K562 (cell line): Measurements from ENCODE around the gene PRDM1. TPM values are rescaled to one million over a fixed set of nuclear protein-coding genes. Genes with fewer than 3 reads are reported as not detected.

Experiments
- CHCHD3 ChIP-seq: fragments of 250-450 bp; sonication (Bioruptor Pico); IDR thresholded peaks from 2 replicates; pipeline ENCODE4 v2.1.2; 2022; ENCODE audit warnings: mild to moderate bottlenecking
- CREB1 ChIP-seq, 2 experiments: sonication (generic) in 1 of 2; formaldehyde crosslinking in 1 of 2; IDR thresholded peaks; 2 replicates each; pipeline versions ENCODE4 v1.6.1 to v1.8.0; 2012 to 2022; ENCODE audit warnings: inconsistent platforms in 1 of 2, mild to moderate bottlenecking in 1 of 2, missing genetic modification reagents in 1 of 2, moderate library complexity in 1 of 2
- ELF1 ChIP-seq: fragments of 200-800 bp; sonication (Bioruptor generic); IDR thresholded peaks from 2 replicates; pipeline ENCODE4 v1.6.1; 2016; ENCODE audit warnings: missing genetic modification characterization, missing compliant biosample characterization
- HDAC3 ChIP-seq: fragments of 450-650 bp; IDR thresholded peaks from 2 replicates; pipeline ENCODE4 v1.6.1; 2018; ENCODE audit warnings: borderline replicate concordance, mild to moderate bottlenecking, moderate library complexity; ENCODE audit not compliant: partially characterized antibody
- KLF1 ChIP-seq: fragments of 450-650 bp; IDR thresholded peaks from 2 replicates; pipeline ENCODE4 v1.6.1; 2016; ENCODE audit warnings: missing genetic modification characterization, missing compliant biosample characterization
- MCM3 ChIP-seq: fragments of 450-650 bp; IDR thresholded peaks from 2 replicates; pipeline ENCODE4 v1.6.1; 2016
- MTA1 ChIP-seq: fragments of 450-650 bp; IDR thresholded peaks from 2 replicates; pipeline ENCODE4 v1.6.1; 2017; ENCODE audit warnings: borderline replicate concordance
- PHF8 ChIP-seq: fragments of 200-600 bp; sonication (generic); IDR thresholded peaks from 2 replicates; pipeline ENCODE4 v1.6.1; 2012; ENCODE audit warnings: mixed run types, mild to moderate bottlenecking, inconsistent platforms, low read length, moderate library complexity, borderline replicate concordance
- POLR3G ChIP-seq: IDR thresholded peaks from 2 replicates; pipeline ENCODE4 v1.6.1; 2011; ENCODE audit not compliant: insufficient read length, insufficient replicate concordance; ENCODE audit errors: extremely low read depth
- RBM39 ChIP-seq: fragments of 200-400 bp; formaldehyde crosslinking; optimal IDR thresholded peaks from 2 replicates; pipeline ENCODE3; 2018; ENCODE audit warnings: low read depth, low read length
- RFX7 ChIP-seq: fragments of 250-450 bp; sonication (Bioruptor Pico); IDR thresholded peaks from 2 replicates; pipeline ENCODE4 v1.5.1; 2021; ENCODE audit warnings: mild to moderate bottlenecking
- SIN3B ChIP-seq: fragments of 450-650 bp; IDR thresholded peaks from 2 replicates; pipeline ENCODE4 v1.6.1; 2017; ENCODE audit warnings: low read depth, mild to moderate bottlenecking, moderate library complexity
- TAF9B ChIP-seq: fragments of 450-650 bp; IDR thresholded peaks from 2 replicates; pipeline ENCODE4 v1.6.1; 2018; ENCODE audit warnings: mild to moderate bottlenecking; ENCODE audit not compliant: partially characterized antibody
- TBL1XR1 ChIP-seq, 2 experiments: IDR thresholded peaks; 2 replicates each; pipeline ENCODE4 v1.6.1; 2012; ENCODE audit warnings: improper control_type of control experiment in 2 of 2, low read length in 2 of 2, mild to moderate bottlenecking in 1 of 2
- TEAD4 ChIP-seq, 2 experiments: sonication (generic) in 1 of 2; formaldehyde crosslinking in 1 of 2; IDR thresholded peaks; 2 replicates each; pipeline versions ENCODE4 v1.6.1 to v1.8.0; 2012 to 2022; ENCODE audit warnings: borderline replicate concordance in 1 of 2, inconsistent platforms in 1 of 2, low read length in 1 of 2, mild to moderate bottlenecking in 1 of 2, missing genetic modification reagents in 1 of 2
- THRAP3 ChIP-seq: fragments of 450-650 bp; IDR thresholded peaks from 2 replicates; pipeline ENCODE4 v1.6.1; 2016; ENCODE audit warnings: mild to moderate bottlenecking, inconsistent platforms, borderline replicate concordance
- ZNF146 ChIP-seq: IDR thresholded peaks from one replicate; pipeline ENCODE4 v1.6.1; 2018; ENCODE audit warnings: missing compliant biosample characterization; ENCODE audit not compliant: unreplicated experiment
- ZNF197 ChIP-seq: fragments of 200-800 bp; sonication (Bioruptor generic); IDR thresholded peaks from 2 replicates; pipeline ENCODE4 v1.6.1; 2016; ENCODE audit warnings: low read depth, missing genetic modification characterization, missing compliant biosample characterization
- ZNF347 ChIP-seq: fragments of 450-650 bp; formaldehyde crosslinking; IDR thresholded peaks from 2 replicates; pipeline ENCODE4 v1.4.0; 2020; ENCODE audit warnings: low read depth, mild to moderate bottlenecking, moderate library complexity
- ZNF507 ChIP-seq: conservative IDR thresholded peaks from 2 replicates; pipeline ENCODE4 v1.6.1; 2017; ENCODE audit warnings: missing genetic modification characterization, missing compliant biosample characterization
- ZNF511 ChIP-seq: sonication (generic); formaldehyde crosslinking; IDR thresholded peaks from 2 replicates; pipeline ENCODE4 v1.8.0; 2022; ENCODE audit warnings: mild to moderate bottlenecking, missing genetic modification reagents
- polyA plus RNA-seq, 8 experiments: library from polyadenylated mRNA; depleted of rRNA in 4 of 8; stranded (reverse) in 5 of 8; unstranded in 3 of 8; fragments of >200 nt; fragmentation: Nextera tagmentation in 2 of 8; fragmentation: Illumina TruSeq in 1 of 8; extraction: Ambion mirVana in 2 of 8; extraction: Trizol in 1 of 8; gene quantifications; 2 replicates each; pipeline versions ENCODE4 v1.2.1 to v1.2.3, GENCODE V29; 2011 to 2014; ENCODE audit warnings: inconsistent platforms in 1 of 8, missing spikeins in 1 of 8
- total RNA-seq, 7 experiments: library from RNA; depleted of rRNA in 6 of 7; stranded (reverse); fragments of >200 nt in 6 of 7; fragmentation: Illumina TruSeq in 2 of 7; extraction: Trizol in 2 of 7; gene quantifications; 2 replicates each; pipeline versions ENCODE4 v1.2.1 to v1.2.3, GENCODE V29; 2011 to 2021; ENCODE audit warnings: low replicate concordance in 1 of 7
- TF ChIP-seq, protein P1 (sequence below): fragments of 250-450 bp; sonication (Bioruptor Pico); IDR thresholded peaks from 2 replicates; pipeline ENCODE4 v1.5.0; 2021
- TF ChIP-seq, protein P2 (sequence below): sonication (generic); formaldehyde crosslinking; IDR thresholded peaks from 2 replicates; pipeline ENCODE4 v1.8.0; 2022; ENCODE audit warnings: missing genetic modification reagents, mild to moderate bottlenecking, moderate library complexity, borderline replicate concordance
- TF ChIP-seq, protein P3 (sequence below): fragments of 250-450 bp; sonication (Bioruptor Pico); IDR thresholded peaks from 2 replicates; pipeline ENCODE4 v1.4.0; 2020; ENCODE audit warnings: mild to moderate bottlenecking, moderate library complexity

PRDM1 gene
- total and polyA plus RNA-seq, 9 of the 15 experiments (the other 6 are each of a cell fraction or from before 2014, with no cell fraction given): 0.09 to 0.89 (median 0.27) TPM

DNA sequence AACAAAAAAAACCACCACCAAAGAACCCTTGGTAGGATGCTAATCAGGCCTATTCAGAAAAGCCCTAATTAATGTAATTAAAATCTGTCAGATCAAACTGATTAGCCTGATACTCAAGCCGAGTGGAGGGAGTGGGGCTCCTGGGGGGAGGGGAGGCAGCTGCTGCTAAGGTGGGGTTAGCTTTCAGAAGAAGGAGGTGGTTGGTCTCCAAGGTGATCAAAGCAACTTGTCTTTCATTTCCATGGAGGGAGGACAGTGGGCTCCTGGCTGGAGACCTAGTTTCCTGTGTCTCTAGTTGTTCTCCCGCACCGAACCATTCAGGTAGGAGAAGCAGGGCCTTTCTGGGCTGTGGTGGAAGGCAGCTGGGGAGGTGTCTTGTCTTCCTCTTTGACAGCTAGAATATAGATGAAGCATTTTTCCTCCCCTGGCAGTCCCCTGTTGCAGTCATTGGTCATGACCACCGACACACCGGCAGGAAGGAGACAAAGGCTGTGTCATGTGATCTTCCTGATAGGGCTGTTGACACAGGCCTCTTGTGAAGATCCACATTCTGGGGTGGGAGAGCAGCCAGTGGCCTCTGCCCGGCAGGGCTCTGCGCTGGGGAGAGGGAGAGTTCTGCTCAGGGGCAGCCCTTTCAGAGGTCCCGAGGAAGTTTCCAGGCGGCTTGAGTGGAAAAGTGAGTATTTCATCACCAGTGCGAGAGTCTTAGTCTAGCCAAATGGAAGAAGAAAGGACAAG lies 39.9 kb upstream of the PRDM1 start (continued):
- no peak for TF ChIP-seq ZNF347 (CRISPR knock-in tag)
- TF ChIP-seq, protein P1, sequence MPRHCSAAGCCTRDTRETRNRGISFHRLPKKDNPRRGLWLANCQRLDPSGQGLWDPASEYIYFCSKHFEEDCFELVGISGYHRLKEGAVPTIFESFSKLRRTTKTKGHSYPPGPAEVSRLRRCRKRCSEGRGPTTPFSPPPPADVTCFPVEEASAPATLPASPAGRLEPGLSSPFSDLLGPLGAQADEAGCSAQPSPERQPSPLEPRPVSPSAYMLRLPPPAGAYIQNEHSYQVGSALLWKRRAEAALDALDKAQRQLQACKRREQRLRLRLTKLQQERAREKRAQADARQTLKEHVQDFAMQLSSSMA (CRISPR knock-in tag): no peak
- TF ChIP-seq ZNF507 (tag): no peak
- TF ChIP-seq TEAD4 (IDR thresholded peaks at IDR 0.05; ENCODE audit: low read length): no peak
- TF ChIP-seq TEAD4 (CRISPR knock-in tag; IDR thresholded peaks at IDR 0.05; ENCODE audit: borderline replicate concordance): no peak
- TF ChIP-seq, protein P2, sequence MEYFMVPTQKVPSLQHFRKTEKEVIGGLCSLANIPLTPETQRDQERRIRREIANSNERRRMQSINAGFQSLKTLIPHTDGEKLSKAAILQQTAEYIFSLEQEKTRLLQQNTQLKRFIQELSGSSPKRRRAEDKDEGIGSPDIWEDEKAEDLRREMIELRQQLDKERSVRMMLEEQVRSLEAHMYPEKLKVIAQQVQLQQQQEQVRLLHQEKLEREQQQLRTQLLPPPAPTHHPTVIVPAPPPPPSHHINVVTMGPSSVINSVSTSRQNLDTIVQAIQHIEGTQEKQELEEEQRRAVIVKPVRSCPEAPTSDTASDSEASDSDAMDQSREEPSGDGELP: 0 out of 2 replicates have a peak, but pooled peaks have one; percentile 25
- TF ChIP-seq TBL1XR1 (IDR thresholded peaks at IDR 0.05; ENCODE audit: low read length in 2 of 2): no peak
- TF ChIP-seq CHCHD3 (CRISPR knock-in tag): no peak
- no peak for TF ChIP-seq KLF1 (tag)
- no peak for TF ChIP-seq POLR3G
- no peak for TF ChIP-seq HDAC3
- no peak for TF ChIP-seq RBM39
- TF ChIP-seq, protein P3, sequence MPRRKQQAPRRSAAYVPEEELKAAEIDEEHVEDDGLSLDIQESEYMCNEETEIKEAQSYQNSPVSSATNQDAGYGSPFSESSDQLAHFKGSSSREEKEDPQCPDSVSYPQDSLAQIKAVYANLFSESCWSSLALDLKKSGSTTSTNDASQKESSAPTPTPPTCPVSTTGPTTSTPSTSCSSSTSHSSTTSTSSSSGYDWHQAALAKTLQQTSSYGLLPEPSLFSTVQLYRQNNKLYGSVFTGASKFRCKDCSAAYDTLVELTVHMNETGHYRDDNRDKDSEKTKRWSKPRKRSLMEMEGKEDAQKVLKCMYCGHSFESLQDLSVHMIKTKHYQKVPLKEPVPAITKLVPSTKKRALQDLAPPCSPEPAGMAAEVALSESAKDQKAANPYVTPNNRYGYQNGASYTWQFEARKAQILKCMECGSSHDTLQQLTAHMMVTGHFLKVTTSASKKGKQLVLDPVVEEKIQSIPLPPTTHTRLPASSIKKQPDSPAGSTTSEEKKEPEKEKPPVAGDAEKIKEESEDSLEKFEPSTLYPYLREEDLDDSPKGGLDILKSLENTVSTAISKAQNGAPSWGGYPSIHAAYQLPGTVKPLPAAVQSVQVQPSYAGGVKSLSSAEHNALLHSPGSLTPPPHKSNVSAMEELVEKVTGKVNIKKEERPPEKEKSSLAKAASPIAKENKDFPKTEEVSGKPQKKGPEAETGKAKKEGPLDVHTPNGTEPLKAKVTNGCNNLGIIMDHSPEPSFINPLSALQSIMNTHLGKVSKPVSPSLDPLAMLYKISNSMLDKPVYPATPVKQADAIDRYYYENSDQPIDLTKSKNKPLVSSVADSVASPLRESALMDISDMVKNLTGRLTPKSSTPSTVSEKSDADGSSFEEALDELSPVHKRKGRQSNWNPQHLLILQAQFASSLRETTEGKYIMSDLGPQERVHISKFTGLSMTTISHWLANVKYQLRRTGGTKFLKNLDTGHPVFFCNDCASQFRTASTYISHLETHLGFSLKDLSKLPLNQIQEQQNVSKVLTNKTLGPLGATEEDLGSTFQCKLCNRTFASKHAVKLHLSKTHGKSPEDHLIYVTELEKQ (CRISPR knock-in tag): no peak
- no peak for TF ChIP-seq SIN3B
- TF ChIP-seq MCM3: no peak
- TF ChIP-seq ELF1 (tag): no peak
- TF ChIP-seq ZNF146 (CRISPR knock-in tag): no peak
- TF ChIP-seq THRAP3: no peak
- TF ChIP-seq MTA1: no peak
- no peak for TF ChIP-seq ZNF511 (CRISPR knock-in tag)
- no peak for TF ChIP-seq RFX7
- TF ChIP-seq CREB1 (IDR thresholded peaks at IDR 0.05): no peak
- no peak for TF ChIP-seq CREB1 (CRISPR knock-in tag; IDR thresholded peaks at IDR 0.05)
- TF ChIP-seq PHF8: no peak; the same call in 1 of the 2 replicates
- TF ChIP-seq TAF9B: no peak
- TF ChIP-seq ZNF197 (CRISPR knock-in tag): no peak
